GM19463 (cell line): ENCODE results near the gene AMH.
"Not testable (repeated sequence)": the region's sequence is repeated elsewhere in the genome, so short reads cannot be mapped to it uniquely, and the experiment has no call there.

Source experiments
- ATAC-seq: cut with Tn5 transposase; IDR thresholded peaks from one replicate; pipeline ENCODE4 v1.9.1; 2021; ENCODE audit warnings: mild to moderate bottlenecking, moderate library complexity; ENCODE audit not compliant: unreplicated experiment

The AMH gene

DNA sequence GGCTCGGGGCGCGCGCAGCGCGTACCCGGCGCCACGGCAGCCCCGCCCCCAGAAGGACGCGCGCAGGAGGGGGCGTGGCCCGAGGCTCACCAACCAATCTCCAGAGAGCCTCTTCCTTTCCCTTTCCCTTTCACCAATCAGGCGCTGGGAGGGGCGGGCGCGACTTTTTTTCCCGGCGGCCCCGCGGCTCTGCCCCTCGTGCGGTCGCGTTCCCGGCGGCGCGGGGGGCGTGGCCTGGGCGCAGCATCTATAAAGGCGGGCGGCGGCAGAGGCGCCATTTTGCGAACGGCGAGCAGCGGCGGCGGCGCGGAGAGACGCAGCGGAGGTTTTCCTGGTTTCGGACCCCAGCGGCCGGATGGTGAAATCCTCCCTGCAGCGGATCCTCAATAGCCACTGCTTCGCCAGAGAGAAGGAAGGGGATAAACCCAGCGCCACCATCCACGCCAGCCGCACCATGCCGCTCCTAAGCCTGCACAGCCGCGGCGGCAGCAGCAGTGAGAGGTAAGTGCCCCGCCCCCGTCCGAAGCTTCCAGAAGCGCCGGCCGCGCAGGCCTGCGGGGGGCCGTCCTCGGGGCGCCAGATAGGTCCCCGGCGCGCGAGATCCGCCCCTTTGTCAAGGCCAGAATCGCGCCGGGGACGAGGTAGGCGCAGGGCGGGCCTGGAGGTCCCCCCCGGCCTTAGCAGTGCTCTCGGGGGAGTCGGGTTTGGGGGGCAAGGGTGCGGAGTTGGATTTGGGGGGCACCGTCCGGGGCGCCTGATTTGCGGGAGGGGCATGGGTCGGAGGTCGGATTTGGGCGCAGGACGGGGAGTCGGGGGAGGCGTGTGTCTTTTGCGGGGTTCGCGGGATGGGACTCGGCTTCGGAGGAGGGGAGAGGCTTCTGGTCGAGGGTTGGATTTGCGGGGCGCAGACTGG lies 20.4 kb downstream of the AMH start:
- peak; percentile 65 for ATAC-seq

DNA sequence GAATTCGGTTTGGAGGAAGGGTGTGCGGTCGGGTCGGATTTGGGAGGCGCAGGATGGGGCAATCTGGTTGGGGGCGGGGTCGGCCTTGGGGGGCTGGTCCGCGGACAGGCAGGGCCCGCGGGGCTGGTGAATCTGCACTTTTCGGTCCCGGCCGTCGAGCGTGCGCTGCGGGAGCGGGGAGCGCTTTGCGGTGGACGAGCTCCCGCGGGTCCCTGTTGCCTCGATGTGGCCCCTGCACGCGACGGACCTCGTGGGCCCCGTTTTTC lies 21.0 kb downstream of the AMH start:
- ATAC-seq = no peak

DNA sequence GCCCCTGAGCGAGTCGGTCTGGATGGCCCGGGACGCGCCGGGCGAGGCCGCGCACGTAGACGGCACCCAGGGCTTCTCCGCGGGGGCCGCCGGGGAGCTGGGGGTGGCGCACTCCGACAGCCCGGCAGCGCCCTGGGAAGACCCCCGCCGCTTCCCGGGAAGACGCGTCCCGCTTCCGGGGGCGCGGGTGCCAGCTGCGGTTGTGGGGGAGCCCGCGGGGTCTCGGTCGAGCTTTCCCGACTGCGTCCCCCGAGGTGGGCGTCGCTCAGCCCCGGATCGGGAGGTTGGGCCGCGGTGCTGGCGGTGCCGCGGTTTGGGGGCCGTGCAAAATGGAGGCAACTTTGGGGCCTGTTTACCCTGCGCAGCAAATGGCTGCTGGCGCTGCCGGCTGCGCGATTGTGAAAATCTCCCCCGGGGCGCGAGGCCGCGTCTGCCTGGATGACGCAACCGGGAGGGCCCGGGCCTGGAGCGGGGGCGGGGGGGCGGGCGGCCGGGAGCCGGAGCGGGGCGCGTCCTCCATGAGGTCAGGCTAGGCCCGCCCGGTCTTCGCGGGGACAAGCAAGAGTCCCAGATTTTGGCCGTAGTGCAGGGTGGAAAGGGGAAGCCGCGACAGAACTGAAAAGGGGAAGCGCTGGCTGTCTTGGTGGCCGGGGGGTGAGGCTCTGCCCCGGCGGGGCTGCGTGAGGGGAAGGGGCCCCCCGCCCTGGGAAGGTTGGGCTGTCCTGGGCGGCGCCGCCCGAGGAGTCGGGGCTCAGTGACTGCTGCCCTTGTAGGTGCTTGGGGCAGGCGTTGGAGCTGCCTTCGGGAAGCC lies 21.5 kb downstream of the AMH start:
- no peak for ATAC-seq

DNA sequence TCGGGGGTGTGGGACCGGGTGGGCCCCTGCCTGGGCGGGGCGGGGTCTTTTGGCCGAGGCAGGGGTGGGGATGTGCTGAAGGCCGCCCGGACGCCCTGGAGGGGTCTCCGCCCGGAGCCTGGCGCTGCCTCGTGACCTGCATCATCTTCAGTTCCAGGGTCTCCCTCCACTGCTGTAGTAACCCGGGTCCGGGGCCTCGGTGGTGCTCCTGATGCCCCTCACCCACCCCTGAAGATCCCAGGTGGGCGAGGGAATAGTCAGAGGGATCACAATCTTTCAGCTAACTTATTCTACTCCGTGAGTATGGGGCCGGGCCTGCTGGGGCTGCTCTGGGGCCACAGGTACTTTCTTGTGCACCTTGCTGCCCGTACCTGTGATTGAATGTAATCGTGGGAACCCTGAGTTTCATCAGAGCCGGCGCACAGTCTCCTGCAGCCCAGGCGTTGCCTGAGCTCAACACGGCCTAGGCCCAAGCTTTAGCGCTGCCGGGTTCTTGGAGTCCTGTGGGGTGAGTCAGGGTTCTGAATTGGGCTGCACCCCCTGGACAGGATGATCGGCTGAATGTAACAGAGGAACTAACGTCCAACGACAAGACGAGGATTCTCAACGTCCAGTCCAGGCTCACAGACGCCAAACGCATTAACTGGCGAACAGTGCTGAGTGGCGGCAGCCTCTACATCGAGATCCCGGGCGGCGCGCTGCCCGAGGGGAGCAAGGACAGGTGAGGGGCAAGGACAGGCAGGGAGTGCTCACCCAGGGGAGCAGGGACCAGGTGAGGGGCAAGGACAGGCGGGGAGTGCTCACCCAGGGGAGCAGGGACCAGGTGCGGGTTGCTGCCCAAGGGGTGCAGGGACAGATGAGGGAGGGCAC lies 22.3 kb downstream of the AMH start:
- ATAC-seq = no peak

DNA sequence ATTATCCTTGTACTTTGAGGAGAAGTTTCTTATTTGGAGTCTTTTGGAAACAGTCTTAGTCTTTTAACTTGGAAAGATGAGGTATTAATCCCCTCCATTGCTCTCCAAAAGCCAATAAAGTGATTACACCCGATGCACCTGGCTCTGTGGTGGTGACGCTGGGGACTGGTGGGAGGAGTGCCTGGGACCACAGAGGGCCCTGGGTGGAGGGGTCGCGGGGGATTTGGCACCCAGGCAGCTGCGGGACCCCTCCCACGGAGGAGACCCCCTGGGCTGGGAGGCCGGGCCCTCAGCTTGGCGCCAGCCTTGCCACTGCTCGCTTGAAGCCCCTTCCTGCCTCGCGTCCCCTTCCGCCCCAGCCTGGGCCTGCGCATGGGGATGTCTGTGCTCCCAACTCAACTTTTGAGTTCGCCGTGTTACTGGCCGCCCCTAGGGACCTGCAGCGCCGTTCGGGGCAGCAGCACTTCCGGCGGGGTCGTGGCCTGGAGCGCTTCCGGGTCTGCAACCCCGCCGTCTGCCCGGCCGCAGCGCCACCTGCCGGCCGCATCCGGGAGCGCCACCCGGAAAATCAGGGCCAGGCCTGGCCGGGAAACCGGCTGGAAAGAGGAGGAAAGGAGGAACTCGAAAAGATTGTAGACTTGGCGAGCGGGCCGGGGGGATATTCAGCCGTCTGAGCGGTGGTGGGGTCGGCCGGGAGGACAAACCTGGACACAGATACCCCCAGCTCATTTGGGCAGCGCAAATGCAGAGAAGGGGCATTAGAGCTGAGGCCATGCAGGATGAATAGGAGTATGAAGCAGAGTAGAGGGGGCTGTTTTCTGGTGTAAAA lies 24.4 kb downstream of the AMH start:
- ATAC-seq = no peak

DNA sequence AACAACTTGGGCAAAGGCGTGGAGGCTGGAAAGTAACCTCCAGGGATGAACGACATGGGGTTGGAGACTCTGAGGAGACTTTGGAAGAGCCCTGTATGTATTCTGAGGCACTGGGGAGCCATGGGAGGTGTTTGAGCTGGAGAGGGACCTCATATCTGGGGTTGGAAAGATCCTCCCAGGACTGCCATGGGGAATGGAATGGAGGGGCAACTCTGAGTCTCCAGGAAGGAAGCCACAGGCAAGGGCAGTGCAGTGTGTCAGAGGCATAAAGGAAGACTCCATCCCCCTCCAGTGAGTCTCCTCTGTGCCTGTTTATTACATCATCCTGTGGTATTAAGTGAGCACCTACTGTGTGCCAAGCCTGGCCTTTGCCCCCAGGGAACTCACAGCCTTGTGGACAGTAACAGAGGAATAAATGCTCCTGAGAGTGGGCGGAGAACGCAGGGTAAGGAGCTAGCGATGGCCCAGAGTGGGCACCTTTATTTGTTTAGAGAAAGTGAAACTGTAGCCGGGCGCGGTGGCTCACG lies 25.1 kb downstream of the AMH start:
- no peak for ATAC-seq

DNA sequence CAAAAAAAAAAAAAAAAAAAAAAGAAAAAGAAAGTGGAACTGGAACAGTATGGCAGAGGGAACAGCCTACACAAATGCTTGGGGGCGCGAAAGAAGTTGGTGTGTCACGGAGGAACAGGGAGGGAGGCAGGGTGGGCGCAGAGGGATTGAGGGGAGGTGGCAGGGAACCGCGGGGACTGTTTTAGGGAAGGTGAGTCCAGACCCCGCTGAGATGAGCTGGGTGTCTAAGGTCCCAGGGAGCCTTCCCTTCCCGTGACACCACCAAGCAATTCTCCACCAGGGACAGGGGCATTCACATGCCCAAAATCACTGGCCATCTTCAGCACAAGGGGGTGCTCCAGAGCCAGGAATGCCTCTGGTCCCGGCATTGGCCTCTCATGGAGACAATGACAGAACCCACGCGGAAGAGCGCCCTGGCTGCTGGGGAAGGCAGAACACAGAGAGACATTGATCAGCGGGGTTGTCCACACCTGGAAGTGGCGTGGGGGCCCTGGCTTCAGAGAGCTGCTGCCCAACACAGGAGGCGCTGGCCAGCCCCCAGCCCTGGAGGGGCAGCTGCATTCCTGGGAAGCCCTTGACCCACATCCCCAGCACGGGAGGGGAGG lies 25.9 kb downstream of the AMH start:
- no peak for ATAC-seq

DNA sequence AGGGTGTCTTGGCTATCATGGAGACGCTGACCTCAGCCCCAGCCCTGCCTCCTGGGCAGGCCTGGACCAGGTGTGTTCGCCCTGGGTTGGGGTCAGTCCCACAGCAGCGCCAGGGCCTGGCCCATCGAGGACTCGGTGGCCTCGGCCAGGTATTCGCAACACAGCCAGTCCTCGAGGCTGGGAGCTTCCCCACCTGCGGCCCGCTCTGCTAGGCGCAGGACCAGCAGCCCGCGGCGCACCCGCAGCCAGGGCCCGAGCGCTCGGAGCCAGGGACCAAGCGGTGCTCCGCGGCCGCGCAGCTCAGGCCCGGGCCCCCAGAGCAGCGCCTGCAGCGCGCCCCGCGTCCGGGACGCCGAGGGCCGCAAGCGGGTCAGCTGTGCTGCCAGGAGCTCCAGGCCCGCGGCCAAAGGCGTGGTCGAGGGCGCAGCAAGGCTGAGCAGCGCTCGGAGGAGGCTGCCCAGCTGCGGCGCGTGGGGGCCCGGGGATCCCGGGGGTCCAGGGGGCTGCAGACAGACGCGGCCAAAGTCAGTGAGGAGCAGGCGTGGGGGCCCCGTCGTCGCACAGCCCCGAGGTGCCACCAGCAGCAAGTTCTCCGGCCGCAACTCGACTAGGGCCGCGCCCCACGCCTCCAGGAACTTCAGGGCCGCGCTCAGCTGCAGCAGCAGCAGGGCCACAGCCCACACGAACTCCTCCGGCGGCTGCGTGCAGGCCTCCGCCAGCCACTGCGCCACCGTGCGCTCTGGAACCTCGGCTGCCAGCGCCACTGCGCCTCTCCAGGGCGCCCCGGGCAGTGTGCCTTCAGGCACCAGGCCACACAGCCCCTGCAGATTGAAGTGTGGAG lies 26.7 kb downstream of the AMH start:
- ATAC-seq = no peak

DNA sequence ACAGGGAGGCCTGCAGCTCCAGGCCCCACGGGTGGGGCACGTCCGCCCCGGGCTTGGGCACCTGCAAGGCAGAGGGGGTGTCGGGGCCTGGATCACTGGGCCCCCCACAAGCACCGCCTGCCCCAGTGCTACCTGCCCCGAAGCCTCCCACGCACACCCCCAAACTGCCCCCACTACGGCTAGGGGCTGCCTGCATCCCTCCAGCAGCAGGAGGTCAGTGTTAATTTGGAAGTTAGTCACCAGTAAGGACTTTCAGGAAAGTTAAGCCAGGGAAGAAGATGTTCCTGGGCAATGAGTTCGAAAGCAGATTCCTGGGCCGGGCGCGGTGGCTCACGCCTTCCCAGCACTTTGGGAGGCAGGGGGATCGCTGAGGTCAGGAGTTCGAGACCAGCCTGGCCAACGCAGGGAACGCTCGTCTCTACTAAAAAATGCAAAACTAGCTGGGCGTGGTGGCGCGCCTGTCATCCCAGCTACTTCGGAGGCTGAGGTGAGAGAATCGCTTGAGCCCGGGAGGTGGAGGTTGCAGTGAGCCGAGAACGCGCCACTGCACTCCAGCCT lies 27.4 kb downstream of the AMH start:
- ATAC-seq = no peak

DNA sequence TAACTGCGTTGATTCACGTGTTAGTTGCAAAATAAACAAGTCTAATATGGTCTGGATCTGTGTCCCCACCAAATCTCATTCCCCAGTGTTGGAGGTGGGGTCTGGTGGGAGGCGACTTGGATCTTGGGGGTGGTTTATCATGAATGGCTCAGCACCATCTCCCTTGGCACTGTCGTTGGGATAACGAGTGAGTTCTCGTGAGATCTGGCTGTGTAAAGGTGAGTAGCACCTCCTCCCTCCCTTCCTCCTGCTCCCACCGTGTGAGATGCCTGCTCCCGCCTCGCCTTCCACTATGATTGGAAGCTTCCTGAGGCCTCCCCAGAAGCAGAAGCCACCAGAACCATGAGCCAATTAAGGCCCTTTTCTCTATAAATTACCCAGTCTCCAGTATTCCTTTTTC lies 28.0 kb downstream of the AMH start:
- ATAC-seq = no peak

DNA sequence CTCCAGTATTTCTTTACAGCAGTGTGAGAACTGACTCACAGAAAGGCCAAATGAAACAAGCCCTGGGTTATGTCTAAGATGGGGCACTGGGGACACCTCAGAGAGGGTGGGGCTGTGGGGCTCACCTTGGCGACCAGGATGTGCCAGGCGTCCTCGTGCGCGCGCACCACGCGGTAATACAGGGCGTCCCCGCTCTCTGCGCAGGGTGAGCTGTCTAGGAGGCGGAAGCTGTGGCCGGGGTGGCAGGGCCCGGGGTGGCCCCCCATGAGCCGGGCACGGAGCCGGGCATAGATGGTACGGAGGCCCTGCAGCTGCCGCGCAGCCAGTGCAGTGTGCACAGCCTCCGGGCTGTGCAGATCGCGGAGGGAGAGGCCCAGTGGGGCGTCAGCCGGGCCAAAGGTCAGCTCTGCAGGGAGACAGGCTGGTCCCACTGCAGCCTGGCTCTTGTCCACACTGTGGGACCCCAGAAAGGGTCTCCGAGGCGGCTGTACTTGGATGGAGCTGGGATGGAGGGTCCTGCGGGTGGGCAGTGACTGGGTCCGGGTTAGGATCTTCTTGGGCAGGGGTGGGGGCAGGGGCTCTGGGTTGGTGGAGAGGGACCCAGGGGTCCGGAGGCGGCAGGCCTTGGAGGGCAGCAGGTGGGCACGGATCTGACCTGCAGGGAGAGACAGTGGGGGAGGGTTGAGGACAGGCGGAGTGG lies 29.5 kb downstream of the AMH start:
- ATAC-seq = no peak

DNA sequence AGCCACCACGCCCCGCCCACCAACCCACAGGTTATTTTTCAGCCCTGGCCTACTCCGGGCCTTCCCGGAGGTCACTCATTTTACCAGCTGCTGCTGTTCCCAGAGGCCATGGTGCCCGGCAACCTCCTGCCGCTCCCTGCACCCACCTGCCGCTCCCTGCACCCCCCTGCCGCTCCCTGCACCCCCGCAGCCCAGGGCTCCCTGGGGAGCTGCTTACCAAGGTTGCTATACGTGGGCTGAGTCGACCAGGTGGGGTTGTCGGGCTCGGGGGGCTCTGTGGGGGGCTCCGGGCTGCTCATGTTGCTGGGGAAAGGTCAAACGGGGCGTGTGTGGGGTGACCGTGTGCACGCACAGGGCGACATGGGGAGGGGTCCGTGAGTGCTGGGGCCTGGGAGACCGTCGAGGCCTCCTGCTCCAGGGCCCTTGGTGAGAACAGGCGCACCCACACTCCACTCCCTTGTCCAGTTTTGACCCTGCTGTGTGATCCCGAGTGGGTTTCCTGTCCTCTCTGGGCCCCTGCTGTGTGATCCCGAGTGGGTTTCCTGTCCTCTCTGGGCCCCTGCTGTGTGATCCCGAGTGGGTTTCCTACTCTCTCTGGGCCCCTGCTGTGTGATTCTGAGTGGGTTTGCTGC lies 31.6 kb downstream of the AMH start:
- no peak for ATAC-seq

DNA sequence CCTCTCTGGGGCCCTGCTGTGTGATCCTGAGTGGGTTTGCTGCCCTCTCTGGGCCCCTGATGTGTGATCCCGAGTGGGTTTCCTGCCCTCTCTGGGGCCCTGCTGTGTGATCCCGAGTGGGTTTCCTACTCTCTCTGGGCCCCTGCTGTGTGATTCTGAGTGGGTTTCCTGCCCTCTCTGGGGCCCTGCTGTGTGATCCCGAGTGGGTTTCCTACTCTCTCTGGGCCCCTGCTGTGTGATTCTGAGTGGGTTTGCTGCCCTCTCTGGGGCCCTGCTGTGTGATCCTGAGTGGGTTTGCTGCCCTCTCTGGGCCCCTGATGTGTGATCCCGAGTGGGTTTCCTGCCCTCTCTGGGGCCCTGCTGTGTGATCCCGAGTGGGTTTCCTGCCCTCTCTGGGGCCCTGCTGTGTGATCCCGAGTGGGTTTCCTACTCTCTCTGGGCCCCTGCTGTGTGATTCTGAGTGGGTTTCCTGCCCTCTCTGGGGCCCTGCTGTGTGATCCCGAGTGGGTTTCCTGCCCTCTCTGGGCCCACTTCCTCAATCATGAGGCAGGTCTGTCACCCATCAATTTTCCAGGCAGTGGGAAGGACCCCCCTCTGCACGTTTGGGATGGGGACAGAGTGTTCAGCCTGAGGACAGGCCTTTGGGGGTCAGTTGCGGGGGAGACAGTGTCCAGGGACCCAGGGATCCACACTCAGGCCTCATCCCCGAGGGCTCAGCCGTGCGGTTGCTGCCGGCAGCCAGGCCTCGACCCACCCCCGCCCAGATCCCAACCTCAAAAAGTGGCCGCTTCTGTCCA lies 32.3 kb downstream of the AMH start:
- not testable (repeated sequence) for ATAC-seq

DNA sequence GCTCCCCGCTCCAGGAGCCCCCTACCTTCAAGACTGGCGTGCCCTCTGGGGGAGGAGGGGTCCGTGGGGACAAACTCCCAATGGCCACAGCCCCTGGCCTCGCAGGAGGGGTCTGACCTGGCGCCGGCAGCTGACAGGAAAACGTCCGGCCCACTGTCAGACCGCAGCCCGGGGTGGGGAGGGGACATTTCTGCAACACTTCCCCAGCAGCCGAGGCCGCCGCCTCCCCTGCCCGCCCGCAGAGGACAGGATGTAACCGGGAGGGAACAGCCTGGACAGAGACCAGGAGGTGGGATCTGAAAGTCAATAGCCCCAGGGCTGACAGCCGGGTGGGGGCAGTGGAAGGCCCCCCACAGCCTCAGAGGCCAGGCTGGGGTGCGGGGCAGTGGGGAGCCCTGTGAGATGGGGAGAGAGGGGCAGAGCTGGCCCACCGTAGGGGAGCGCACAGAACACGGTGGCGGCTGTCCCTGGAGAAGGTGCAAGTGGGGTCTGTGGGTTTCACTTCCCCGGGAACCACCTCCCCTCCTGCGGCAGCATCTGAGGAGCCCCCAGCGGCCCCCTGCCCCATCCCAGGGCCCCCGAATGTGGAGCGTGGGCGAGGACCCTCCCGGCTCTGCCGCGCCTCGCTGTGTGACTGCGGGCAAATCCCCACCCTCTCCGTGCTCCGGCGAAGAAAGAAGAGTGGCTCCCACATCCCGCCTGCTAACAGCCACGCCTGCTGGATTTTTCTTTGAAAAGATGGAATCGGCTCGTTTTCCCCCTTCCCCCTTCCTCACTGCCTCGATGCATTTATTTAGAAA lies 33.1 kb downstream of the AMH start, which contains the start of gene PEAK3:
TSS of gene PEAK3 (minus strand) at position 114 of the 800 bp plus-strand sequence. CDS start 1,244 bp downstream, outside the sequence.
- no peak for ATAC-seq

DNA sequence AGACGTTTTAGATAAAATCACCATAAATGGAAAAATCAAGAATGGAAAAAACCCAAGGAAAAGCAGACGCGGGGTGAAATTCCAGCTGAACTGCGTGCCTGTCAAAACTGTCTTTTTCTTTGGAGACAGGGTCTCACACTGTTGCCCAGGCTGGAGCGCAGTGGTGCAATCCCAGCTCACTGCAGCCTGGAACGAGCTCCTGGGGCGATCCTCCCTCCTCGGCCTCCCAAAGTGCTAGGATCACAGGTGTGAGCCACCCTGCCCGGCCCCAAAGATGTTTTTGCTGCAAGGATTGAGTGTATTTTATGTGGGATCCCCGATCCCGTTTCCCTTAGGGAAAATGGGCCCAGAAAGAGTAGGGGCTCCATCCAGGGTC lies 33.7 kb downstream of the AMH start:
- ATAC-seq = no peak
